ENCODE results near the gene GAS7.

Gene GAS7

GRCh38 chr17:9907131-9907530 lies 291.3 kb downstream of the GAS7 start:
- H3K36me3 Mint-ChIP-seq (ENCODE audit: low read depth), result no peaks in the 10 kb centered on the region
- DNase-seq, result no peak
- no peaks in the 10 kb centered on the region for H3K9me3 Mint-ChIP-seq
- H3K27me3 Mint-ChIP-seq, result no peaks in the 10 kb centered on the region
- no peak overlapping the region for H3K27ac Mint-ChIP-seq
- no peaks in the 10 kb centered on the region for H3K4me1 Mint-ChIP-seq (ENCODE audit: low read depth)
- H3K4me3 Mint-ChIP-seq, result no peak overlapping the region

DNA sequence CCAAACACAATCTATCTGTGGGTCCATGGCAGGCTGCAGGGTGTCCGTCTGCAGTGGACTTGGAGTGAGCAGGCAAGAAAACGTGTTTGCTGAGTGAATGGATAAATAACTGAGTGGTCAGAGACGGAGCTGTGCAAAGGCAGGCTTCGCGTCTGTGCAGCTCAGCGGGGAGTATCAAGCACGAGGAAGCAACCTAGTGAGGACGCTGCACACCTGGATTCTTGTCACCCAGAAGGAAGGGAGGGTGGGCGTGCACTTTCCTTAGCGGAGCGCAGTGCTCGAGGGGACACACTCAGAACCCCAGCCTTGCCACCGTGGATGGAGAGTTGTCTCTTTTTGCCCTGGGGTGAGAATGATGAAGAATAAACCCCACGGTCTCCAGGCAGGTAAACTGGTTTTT lies 291.8 kb downstream of the GAS7 start:
- Mint-ChIP-seq H3K4me1 (ENCODE audit: low read depth) (no peaks in the 10 kb centered on the region), H3K9me3 (no peaks in the 10 kb centered on the region), H3K27me3 (no peaks in the 10 kb centered on the region), H3K27ac (no peak overlapping the region), H3K36me3 (ENCODE audit: low read depth) (no peaks in the 10 kb centered on the region), H3K4me3 (no peak overlapping the region)
- no peak for DNase-seq

DNA sequence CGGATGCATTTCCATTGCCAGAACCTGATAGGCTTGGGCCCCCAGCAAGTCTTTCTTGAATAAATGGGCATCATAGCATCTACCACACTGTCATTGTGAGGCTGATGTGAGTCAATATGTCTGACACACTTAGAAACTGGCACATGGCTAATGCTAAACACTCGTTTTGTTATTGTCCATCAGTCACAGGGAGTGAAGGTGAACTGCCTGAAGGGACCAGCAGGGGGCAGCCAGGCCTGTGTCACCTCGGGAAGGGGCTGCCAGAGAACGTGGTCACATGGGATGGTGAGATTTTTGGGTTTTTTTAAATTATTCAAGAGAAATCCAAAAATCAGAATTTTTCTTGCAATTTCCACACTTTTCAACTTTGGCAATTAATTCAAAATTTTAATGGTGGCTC lies 292.5 kb downstream of the GAS7 start:
- Mint-ChIP-seq H3K36me3 (ENCODE audit: low read depth) (no peaks in the 10 kb centered on the region), H3K4me3 (no peak overlapping the region), H3K27ac (no peak overlapping the region), H3K4me1 (ENCODE audit: low read depth) (no peaks in the 10 kb centered on the region), H3K9me3 (no peaks in the 10 kb centered on the region), H3K27me3 (peaks cover 3% of the 10 kb centered on the region)
- no peak for DNase-seq

GRCh38 chr17:9905078-9905415 lies 293.4 kb downstream of the GAS7 start, which contains the start of gene RCVRN:
RCVRN (minus strand) TSS chr17:9905271; CDS start chr17:9905180, 91 bp downstream.
- Mint-ChIP-seq H3K36me3 (ENCODE audit: low read depth) (no peaks in the 10 kb centered on the region), H3K27ac (no peak within 1 kb of the TSS), H3K9me3 (no peaks in the 10 kb centered on the region), H3K4me3 (no peak within 1 kb of the TSS), H3K27me3 (peaks cover 8% of the 10 kb centered on the region), H3K4me1 (ENCODE audit: low read depth) (no peaks in the 10 kb centered on the region)
- no peak for DNase-seq

DNA sequence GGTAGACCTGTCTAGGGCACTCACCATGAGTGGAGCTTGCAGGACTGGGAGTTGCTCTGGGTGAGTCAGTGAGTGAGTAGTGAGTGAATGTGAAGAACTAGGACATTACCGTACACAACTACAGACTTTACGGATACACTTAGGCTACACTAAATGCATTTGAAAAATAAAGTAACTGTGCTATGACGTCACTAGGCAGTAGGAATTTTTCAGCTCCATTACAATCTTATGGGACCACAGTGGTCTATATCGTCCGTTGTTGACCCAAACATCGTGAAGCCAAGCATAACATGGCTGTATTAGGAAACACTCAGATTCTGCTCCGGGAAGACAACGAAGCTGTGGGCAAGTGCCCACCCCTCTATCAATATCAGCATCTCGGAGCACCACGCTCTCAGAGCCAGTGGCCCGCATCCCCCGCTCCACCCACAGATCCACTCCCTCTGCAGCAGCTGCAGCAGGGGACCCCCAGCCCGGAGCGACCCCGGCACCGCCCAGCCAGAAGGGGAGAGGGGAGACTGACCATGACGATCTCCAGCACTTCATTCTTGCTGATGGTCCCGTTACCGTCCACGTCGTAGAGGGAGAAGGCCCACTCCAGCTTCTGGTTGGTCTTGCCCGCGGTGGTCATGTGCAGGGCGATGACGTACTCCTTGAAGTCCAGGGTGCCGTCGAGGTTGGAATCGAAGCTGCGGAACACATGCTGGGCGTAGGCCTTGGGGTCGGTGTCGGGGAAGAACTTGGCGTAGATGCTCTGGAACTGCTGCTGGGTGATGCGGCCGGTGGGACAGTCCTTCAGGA lies 293.9 kb downstream of the GAS7 start:
- DNase-seq, result no peak

DNA sequence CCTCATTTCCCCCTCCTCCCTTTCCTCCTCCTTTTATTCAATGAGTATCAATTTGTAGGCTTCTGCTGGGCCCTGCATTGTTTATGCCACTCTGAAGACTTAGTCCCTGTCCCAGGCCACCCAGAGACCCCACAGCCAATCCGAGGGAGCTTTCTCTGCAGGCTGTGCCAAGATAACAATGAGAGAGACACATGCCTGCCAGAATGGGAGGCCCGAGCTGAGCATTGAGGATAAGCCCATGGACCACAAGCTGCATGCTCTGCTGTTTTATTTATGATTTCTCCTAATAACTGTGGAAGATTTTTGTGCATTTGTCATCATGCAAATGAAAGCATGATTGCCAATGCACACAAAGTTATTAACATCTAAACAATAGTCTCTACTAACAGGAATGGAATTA lies 296.3 kb downstream of the GAS7 start:
- Mint-ChIP-seq H3K27me3 (peaks cover 22% of the 10 kb centered on the region), H3K36me3 (ENCODE audit: low read depth) (no peaks in the 10 kb centered on the region), H3K4me3 (no peak overlapping the region), H3K4me1 (ENCODE audit: low read depth) (no peaks in the 10 kb centered on the region), H3K27ac (no peak overlapping the region), H3K9me3 (no peaks in the 10 kb centered on the region)
- DNase-seq, result no peak

More for the DNA sequence above, 293.9 kb downstream of the GAS7 start:
- Mint-ChIP-seq H3K4me1 (ENCODE audit: low read depth) (no peaks in the 10 kb centered on the region), H3K27ac (no peak overlapping the region), H3K27me3 (peaks cover 10% of the 10 kb centered on the region), H3K4me3 (no peak overlapping the region), H3K36me3 (ENCODE audit: low read depth) (no peaks in the 10 kb centered on the region), H3K9me3 (no peaks in the 10 kb centered on the region)

DNA sequence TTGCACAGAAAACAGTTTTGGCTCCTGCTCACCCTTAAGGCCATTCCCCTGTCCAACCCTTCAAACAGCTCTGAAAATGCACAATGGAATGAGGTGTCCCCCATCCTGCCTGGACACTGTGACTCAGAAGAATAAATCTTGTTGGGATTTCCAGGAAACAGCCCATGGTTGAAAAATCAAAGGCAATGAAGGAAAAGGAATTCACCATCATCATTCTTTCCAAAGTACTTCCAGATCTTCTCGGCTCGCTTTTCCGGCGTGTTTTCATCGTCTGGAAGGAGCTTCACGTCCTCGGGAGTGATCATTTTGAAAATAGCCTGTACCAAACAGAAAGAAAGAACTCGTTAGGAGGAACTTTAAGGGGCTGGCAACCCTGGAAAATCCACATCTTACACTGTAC lies 297.6 kb downstream of the GAS7 start:
- Mint-ChIP-seq H3K27me3 (peaks cover 26% of the 10 kb centered on the region), H3K27ac (no peak overlapping the region), H3K4me3 (no peak overlapping the region), H3K36me3 (ENCODE audit: low read depth) (no peaks in the 10 kb centered on the region), H3K4me1 (ENCODE audit: low read depth) (no peaks in the 10 kb centered on the region), H3K9me3 (no peaks in the 10 kb centered on the region)
- DNase-seq, result no peak

- H3K9me3 Mint-ChIP-seq, result no peaks in the 10 kb centered on the region
- no peak for DNase-seq
- H3K27ac Mint-ChIP-seq, result no peak overlapping the region
- peaks cover 26% of the 10 kb centered on the region for H3K27me3 Mint-ChIP-seq
- H3K4me1 Mint-ChIP-seq (ENCODE audit: low read depth), result no peaks in the 10 kb centered on the region
- no peaks in the 10 kb centered on the region for H3K36me3 Mint-ChIP-seq (ENCODE audit: low read depth)
- no peak overlapping the region for H3K4me3 Mint-ChIP-seq
Measured at GRCh38 chr17:9900044-9900594, 298.3 kb downstream of the GAS7 start.

DNA sequence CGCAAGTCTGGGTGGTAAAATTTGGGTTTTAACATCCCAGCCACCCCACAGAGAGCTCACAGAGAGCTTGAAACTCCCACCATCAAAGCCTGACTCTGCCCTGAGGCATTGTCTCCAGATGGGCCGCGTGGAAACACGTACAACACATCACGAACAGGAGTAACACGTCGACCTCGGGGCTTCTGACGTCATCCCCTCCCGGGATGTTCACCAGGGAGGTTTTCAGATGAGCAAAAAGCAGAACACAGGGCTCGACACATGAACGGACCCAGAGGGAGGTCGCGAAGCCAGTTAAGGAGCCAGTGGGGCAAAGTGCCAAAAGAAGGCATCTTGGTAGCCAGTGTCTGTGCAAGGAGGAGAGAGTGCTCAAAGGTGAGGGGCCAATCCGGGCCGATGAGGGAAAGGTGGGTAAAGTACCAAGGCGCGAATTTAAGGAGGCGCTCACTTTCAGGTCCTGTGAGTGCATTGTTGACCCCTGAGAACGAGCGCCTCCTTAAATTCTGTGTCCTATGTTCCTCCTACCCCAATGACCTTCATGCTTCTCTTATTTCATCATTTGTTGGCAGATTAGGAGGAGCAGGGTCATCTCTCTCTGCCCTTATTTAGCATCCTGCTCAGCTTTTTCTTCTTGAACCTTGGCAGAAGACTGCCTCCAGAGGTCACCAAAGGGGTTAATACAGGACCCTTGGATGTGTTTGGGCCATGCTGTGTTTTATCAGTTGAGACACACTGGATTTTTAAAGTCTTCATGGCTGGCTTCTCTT lies 298.9 kb downstream of the GAS7 start:
- Mint-ChIP-seq H3K9me3 (no peaks in the 10 kb centered on the region), H3K4me3 (no peak overlapping the region), H3K27ac (no peak overlapping the region), H3K4me1 (ENCODE audit: low read depth) (no peaks in the 10 kb centered on the region), H3K27me3 (peaks cover 33% of the 10 kb centered on the region), H3K36me3 (ENCODE audit: low read depth) (no peaks in the 10 kb centered on the region)
- no peak for DNase-seq

GRCh38 chr17:9898812-9899211 lies 299.6 kb downstream of the GAS7 start:
- H3K27me3 Mint-ChIP-seq, result peaks cover 33% of the 10 kb centered on the region
- H3K4me3 Mint-ChIP-seq, result no peak overlapping the region
- no peak overlapping the region for H3K27ac Mint-ChIP-seq
- no peaks in the 10 kb centered on the region for H3K36me3 Mint-ChIP-seq (ENCODE audit: low read depth)
- no peaks in the 10 kb centered on the region for H3K9me3 Mint-ChIP-seq
- no peak for DNase-seq
- H3K4me1 Mint-ChIP-seq (ENCODE audit: low read depth), result no peaks in the 10 kb centered on the region

DNA sequence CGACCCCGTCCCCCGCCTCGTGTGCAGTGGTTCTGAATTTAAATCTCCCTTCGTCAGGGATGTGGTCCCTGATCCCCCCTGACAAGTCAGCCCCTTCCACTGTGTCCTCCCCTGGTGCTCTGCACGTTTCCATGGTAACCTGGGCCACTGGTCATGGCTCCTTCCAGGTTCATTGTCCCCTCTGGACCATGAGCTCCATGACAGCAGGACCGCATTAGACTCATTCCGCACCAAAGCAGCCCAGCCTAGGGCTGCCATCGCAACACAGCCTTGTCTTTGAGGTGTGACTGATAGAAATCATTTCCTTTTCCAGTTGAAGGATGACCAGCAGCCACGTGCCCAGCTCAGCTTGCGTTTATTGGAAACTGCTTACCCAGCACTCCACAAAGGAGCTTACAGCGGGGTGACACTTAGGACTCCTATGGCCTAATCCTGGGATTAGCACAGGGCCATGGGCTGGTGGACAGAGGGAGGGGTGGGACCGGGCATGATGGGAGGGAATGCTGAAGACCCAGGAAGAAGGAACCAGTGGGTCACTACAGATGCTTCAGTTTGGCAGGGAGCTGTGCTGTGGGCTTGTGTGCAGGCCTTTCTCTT lies 300.9 kb downstream of the GAS7 start:
- Mint-ChIP-seq H3K9me3 (no peaks in the 10 kb centered on the region), H3K27ac (no peak overlapping the region), H3K27me3 (peaks cover 38% of the 10 kb centered on the region), H3K36me3 (ENCODE audit: low read depth) (no peaks in the 10 kb centered on the region), H3K4me1 (ENCODE audit: low read depth) (no peaks in the 10 kb centered on the region), H3K4me3 (no peak overlapping the region)
- no peak for DNase-seq

DNA sequence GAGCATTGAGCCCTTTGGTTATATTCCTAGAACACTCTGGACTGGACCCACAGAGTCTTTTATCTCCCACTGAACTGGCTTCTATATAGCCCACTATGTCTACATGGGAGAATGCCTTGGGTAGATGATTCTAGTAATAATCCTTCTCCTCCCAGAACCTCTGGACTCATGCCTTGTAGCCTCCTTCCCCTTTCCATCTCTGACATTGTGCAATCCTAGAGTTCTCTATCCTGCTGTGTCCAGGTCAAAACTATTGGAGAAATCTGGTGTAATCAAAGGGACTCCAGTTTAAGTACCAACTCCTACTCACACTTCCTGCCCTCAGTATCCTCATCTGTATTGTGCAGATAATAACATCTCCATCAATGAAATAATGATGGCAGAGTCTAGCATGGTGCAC lies 302.5 kb downstream of the GAS7 start:
- Mint-ChIP-seq H3K27ac (no peak overlapping the region), H3K9me3 (no peaks in the 10 kb centered on the region), H3K4me1 (ENCODE audit: low read depth) (no peaks in the 10 kb centered on the region), H3K4me3 (no peak overlapping the region), H3K27me3 (peaks cover 35% of the 10 kb centered on the region), H3K36me3 (ENCODE audit: low read depth) (no peaks in the 10 kb centered on the region)
- no peak for DNase-seq

- H3K27me3 Mint-ChIP-seq, result peaks cover 26% of the 10 kb centered on the region
- no peak overlapping the region for H3K4me3 Mint-ChIP-seq
- no peaks in the 10 kb centered on the region for H3K36me3 Mint-ChIP-seq (ENCODE audit: low read depth)
- H3K9me3 Mint-ChIP-seq, result no peaks in the 10 kb centered on the region
- no peaks in the 10 kb centered on the region for H3K4me1 Mint-ChIP-seq (ENCODE audit: low read depth)
- no peak for DNase-seq
- H3K27ac Mint-ChIP-seq, result no peak overlapping the region
Measured at GRCh38 chr17:9894231-9894630, 304.2 kb downstream of the GAS7 start.

DNA sequence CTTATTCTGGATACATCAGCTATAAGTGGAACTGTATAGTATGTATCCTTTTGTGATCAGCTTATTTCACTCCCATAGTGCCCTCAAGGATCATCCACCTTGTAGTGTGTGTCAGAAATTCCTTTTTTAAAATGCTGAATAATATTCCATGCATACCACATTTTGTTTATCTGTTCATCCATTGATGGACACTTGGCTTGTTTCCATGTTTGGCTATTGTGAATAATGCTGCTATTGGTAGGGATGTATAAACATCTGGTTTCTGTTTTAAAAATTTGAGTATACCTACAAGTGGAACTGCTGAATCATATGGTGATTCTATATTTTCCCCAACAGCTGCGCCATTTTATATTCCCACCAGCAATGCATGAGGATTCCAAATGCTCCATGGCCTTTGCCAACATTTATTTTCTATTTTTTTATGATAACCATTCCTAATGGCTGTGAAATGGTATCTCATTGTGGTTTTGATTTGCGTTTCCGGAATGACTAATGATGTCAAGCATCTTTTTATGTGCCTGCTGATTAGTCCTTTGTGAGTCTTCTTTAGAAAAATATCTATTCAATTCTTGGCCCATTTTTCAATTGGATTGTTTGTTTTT lies 304.9 kb downstream of the GAS7 start:
- Mint-ChIP-seq H3K27me3 (peaks cover 24% of the 10 kb centered on the region), H3K4me3 (no peak overlapping the region), H3K4me1 (ENCODE audit: low read depth) (no peaks in the 10 kb centered on the region), H3K9me3 (no peaks in the 10 kb centered on the region), H3K27ac (no peak overlapping the region), H3K36me3 (ENCODE audit: low read depth) (no peaks in the 10 kb centered on the region)
- no peak for DNase-seq

Measured in activated T-cell treated with anti-CD3 and anti-CD28 coated beads, Interleukin-2, amount 50 U/mL, for 24 hours (primary cell).